Uterus (tissue), 4 donors: Measurements from ENCODE around the gene PLPPR3. TPM values are rescaled to one million over a fixed set of nuclear protein-coding genes. Genes with fewer than 3 reads are reported as not detected.
"Not testable (repeated sequence)": the region's sequence is repeated elsewhere in the genome, so short reads cannot be mapped to it uniquely, and the experiment has no call there.

Experiments
- DNase-seq, 2 donors: peaks; one replicate each; pipeline ENCODE4 v3.0.0-alpha.2; 2019 to 2020
- H3K27ac ChIP-seq, 2 donors: fragments of 200-600 bp; sonication (generic); 1 replicate in 1 of 2; 2 replicates in 1 of 2; pipeline ENCODE4 v1.5.1; 2016 to 2018
- H3K27me3 ChIP-seq, 2 donors: fragments of 200-600 bp; sonication (generic); one replicate each; pipeline ENCODE4 v1.5.1; 2018 to 2019; ENCODE audit warnings: control low read depth in 1 of 2
- H3K36me3 ChIP-seq, 2 donors: fragments of 200-600 bp; sonication (generic); one replicate each; pipeline ENCODE4 v1.5.1; 2019; ENCODE audit warnings: control low read depth in 1 of 2
- H3K4me1 ChIP-seq, 2 donors: fragments of 200-600 bp; sonication (generic); one replicate each; pipeline ENCODE4 v1.5.1; 2018 to 2019; ENCODE audit warnings: control low read depth in 1 of 2
- H3K4me3 ChIP-seq, 2 donors: fragments of 200-600 bp; sonication (generic); 1 replicate in 1 of 2; 2 replicates in 1 of 2; pipeline ENCODE4 v1.5.1; 2018 to 2019; ENCODE audit warnings: mild to moderate bottlenecking in 1 of 2
- H3K9me3 ChIP-seq, 2 donors: fragments of 200-600 bp; sonication (generic); one replicate each; pipeline ENCODE4 v1.5.1; 2019; ENCODE audit warnings: control low read depth in 1 of 2
- POLR2A ChIP-seq, 2 donors: fragments of 450-650 bp; IDR thresholded peaks; one replicate each; pipeline ENCODE4 v1.6.1; 2016; ENCODE audit warnings: antibody characterized with exemption in 2 of 2, mild to moderate bottlenecking in 1 of 2, moderate library complexity in 1 of 2
- intact Hi-C: fragments of 100-400 bp; cut with DNase I; formaldehyde crosslinking; loops from one replicate; pipeline ENCODE4 v1.15.1; 2023; ENCODE audit warnings: low total_unique reads
- total RNA-seq, 4 donors: library from RNA; depleted of rRNA in 3 of 4; stranded (reverse); fragments of >200 nt in 3 of 4; gene quantifications; one replicate each; pipeline versions ENCODE4 v1.1.0 to v1.2.4, GENCODE V29; 2014 to 2023
- TF ChIP-seq, protein P1 (sequence below), 4 experiments: fragments of 200-600 bp in 2 of 4; fragments of 450-650 bp in 2 of 4; sonication (generic) in 2 of 4; IDR thresholded peaks; one replicate each; pipeline ENCODE4 v1.5.1; 2016 to 2019; ENCODE audit warnings: antibody characterized with exemption in 4 of 4, mild to moderate bottlenecking in 2 of 4, moderate library complexity in 1 of 4
- donor health status: DM: yes; HTN: yes; CAD: no.

Gene PLPPR3
- total RNA-seq, 4 donors from 2014 or later: 3.4 TPM; not detected in 3

DNA sequence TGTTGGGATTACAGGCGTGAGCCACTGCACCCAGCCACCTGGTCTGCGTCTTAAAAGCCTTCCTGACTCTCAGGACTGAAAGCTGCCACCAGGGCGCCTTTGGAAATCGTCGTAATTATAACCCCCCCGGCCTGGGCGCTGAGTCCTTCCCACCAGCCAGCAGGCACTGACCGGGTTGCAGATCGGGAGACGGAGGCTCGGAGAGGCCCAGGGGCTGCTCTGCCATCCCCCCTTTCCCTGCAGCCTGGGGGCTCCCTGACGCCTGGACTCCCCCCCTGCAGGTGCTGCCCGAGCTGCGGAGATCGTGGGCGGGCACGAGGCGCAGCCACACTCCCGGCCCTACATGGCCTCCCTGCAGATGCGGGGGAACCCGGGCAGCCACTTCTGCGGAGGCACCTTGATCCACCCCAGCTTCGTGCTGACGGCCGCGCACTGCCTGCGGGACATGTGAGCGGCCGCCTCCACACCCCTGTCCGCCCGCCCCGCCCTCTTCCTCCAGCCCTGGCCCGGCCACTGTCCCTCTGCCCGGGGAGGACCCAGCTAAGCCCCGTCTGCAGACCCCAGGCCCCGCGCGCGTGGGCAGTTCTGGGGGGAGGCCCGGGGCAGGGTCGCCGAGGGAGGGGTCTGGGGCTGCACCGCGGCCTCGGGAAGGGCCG, 21.6 kb upstream of the PLPPR3 start:
- H3K4me3 ChIP-seq: no peak overlapping the region
- H3K4me1 ChIP-seq: peaks cover 0 to 9% of the 10 kb centered on the region in 2 donors
- DNase-seq: no peak
- intact Hi-C loops: no loop called here
- no peak overlapping the region for H3K27ac ChIP-seq
- no peak for TF ChIP-seq POLR2A (IDR thresholded peaks at IDR 0.05)
- peaks cover 0 to 33% of the 10 kb centered on the region in 2 donors for H3K27me3 ChIP-seq
- H3K36me3 ChIP-seq: no peaks in the 10 kb centered on the region
- no peaks in the 10 kb centered on the region for H3K9me3 ChIP-seq

DNA sequence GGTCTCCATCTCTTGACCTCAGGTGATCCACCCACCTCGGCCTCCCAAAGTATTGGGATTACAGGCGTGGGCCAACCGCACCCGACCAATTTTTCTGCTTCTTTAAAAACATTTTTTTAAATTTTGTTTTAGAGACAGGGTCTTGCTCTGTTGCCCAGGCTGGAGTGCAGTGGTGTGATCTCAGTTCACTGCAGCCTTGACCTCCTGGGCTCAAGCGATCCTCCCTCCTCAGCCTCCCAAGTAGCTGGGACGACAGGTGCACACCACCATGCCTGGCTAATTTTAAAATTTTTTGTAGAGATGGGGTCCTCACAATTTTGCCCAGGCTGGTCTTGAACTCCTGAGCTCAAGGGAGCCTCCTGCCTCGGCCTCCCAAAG, 21.0 kb upstream of the PLPPR3 start:
- H3K4me1 ChIP-seq, H3K36me3 ChIP-seq, H3K4me3 ChIP-seq, H3K27ac ChIP-seq, DNase-seq, intact Hi-C loops, H3K9me3 ChIP-seq: not testable (repeated sequence)
- peaks cover 0 to 33% of the 10 kb centered on the region in 2 donors for H3K27me3 ChIP-seq

DNA sequence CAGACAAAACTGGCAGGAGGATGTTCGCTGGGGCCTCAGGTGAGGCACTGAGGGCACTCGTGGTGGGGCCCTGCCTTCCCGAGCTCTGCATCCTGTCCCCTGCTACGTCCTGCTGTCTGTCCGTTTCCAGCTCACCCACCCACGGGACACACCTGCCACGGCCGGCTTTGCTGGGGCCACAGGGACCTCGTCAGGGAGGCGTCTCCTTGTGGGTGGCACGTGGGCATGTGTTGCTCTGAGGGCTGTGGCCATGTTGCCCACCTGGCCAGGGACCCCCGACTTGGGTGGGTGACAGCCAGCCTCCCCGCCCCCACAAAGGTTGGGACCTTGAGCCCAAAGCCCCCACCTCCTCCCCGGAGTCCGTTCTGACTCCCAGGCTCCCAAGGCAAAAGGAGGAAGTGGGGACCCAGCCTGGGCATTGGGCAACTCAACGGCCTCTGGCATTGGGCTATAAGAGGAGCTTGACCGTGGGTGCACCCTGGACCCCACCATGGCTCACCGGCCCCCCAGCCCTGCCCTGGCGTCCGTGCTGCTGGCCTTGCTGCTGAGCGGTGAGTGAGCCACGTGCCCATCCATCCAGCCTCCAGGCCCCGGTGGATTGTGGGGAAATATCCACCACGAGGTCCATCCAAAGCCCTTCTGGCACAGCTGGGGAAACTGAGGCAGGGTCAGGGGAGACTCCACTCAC, 18.9 kb upstream of the PLPPR3 start, which contains the start of gene PRTN3:
Gene PRTN3, plus strand, starts transcription at position 481 of the 688 bp plus-strand sequence. Its CDS starts 10 bp downstream, at position 491.
- Histone ChIP-seq H3K27ac (no peak within 1 kb of the TSS), H3K4me3 (no peak within 1 kb of the TSS), H3K36me3 (no peaks in the 10 kb centered on the region), H3K9me3 (no peaks in the 10 kb centered on the region), H3K4me1 (peaks cover 0 to 9% of the 10 kb centered on the region in 2 donors), H3K27me3 (peaks cover 0 to 25% of the 10 kb centered on the region in 2 donors)
- no peak for DNase-seq
- intact Hi-C loops: no loop called here
- TF ChIP-seq POLR2A (IDR thresholded peaks at IDR 0.05): no peak
- TF ChIP-seq, protein P1, sequence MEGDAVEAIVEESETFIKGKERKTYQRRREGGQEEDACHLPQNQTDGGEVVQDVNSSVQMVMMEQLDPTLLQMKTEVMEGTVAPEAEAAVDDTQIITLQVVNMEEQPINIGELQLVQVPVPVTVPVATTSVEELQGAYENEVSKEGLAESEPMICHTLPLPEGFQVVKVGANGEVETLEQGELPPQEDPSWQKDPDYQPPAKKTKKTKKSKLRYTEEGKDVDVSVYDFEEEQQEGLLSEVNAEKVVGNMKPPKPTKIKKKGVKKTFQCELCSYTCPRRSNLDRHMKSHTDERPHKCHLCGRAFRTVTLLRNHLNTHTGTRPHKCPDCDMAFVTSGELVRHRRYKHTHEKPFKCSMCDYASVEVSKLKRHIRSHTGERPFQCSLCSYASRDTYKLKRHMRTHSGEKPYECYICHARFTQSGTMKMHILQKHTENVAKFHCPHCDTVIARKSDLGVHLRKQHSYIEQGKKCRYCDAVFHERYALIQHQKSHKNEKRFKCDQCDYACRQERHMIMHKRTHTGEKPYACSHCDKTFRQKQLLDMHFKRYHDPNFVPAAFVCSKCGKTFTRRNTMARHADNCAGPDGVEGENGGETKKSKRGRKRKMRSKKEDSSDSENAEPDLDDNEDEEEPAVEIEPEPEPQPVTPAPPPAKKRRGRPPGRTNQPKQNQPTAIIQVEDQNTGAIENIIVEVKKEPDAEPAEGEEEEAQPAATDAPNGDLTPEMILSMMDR (IDR thresholded peaks at IDR 0.05): no peak

DNA sequence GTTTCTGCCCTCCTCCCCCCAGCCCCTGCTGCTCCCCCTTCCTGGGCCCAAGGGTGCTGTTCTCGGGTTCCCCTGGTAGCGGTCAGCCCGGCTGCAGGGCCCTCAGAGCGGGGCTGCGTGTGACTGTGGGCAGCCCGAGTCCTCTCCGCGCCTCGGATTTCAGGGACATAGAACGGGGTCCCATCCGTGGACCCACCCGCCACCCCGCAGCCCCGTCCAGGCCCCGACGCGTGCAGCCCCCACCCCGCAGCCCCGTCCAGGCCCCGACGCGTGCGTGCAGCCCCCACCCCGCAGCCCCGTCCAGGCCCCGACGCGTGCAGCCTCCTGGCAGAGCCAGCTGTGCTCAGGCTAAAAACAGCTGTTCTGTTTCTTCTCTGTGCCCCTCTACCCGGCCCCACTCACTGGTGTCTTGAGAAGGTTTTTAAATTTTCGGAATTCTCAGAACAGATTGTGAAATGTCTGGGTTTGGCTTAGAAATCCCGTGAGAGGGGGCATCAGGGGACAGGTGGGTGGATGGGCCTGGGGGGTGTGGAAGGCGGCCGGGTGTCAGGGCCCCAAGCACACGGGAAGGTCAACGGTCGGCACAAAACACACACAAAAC, 13.6 kb upstream of the PLPPR3 start:
- Histone ChIP-seq H3K27me3 (peaks cover 0 to 4% of the 10 kb centered on the region in 2 donors), H3K4me3 (no peak overlapping the region), H3K27ac (no peak overlapping the region), H3K9me3 (no peaks in the 10 kb centered on the region), H3K36me3 (no peaks in the 10 kb centered on the region), H3K4me1 (no peaks in the 10 kb centered on the region)
- DNase-seq: no peak
- intact Hi-C loops: no loop called here
- no peak for TF ChIP-seq POLR2A (IDR thresholded peaks at IDR 0.05)
- TF ChIP-seq, protein P1 (IDR thresholded peaks at IDR 0.05): no peak

DNA sequence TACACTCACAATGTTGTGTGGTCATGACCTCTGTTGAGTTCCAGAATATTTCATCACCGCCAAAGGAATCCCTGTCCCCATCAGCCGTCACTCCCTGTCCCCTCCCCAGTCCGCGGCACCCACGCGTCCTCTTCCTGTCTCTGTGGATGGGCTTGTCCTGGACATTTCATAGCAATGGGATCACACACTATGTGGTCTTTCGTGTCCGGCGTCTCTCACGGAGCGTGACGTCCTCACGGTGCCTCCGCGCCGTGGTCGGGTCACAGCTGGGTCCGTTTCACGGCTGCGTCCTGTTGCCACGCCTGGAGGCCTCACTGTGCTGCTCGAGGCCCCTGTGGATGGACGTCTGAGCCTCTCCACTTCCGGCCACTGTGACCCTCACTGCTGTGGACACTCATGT, 12.5 kb upstream of the PLPPR3 start:
- Histone ChIP-seq H3K36me3 (no peaks in the 10 kb centered on the region), H3K4me3 (no peak overlapping the region), H3K27me3 (peaks cover 0 to 7% of the 10 kb centered on the region in 2 donors), H3K27ac (no peak overlapping the region), H3K4me1 (no peaks in the 10 kb centered on the region), H3K9me3 (no peaks in the 10 kb centered on the region)
- TF ChIP-seq POLR2A (IDR thresholded peaks at IDR 0.05): no peak
- TF ChIP-seq, protein P1 (IDR thresholded peaks at IDR 0.05): no peak
- no peak for DNase-seq
- intact Hi-C loops: no loop called here
